Spleen (tissue), 11 donors: ENCODE measurements around the gene MAGI2. TPM values are rescaled to one million over a fixed set of nuclear protein-coding genes. Genes with fewer than 3 reads are reported as not detected.

Source experiments
- DNase-seq: peaks from one replicate; pipeline ENCODE4 v3.0.0-alpha.2; 2020
- H3K27ac ChIP-seq, 8 donors: fragments of 200-600 bp; sonication (generic) in 7 of 8; 1 replicate in 4 of 8; 2 replicates in 4 of 8; pipeline versions ENCODE4 v1.5.0 to v1.8.0; 2016 to 2021; ENCODE audit warnings: inconsistent platforms in 4 of 8, mild to moderate bottlenecking in 4 of 8, moderate library complexity in 1 of 8
- H3K27me3 ChIP-seq, 7 donors: fragments of 200-600 bp; sonication (generic) in 6 of 7; replicated peaks in 1 of 7; 1 replicate in 4 of 7; 2 replicates in 3 of 7; pipeline versions ENCODE4 v1.5.0 to v1.8.0; 2016 to 2021; ENCODE audit warnings: inconsistent platforms in 3 of 7, mild to moderate bottlenecking in 1 of 7
- H3K36me3 ChIP-seq, 6 donors: fragments of 200-600 bp; sonication (generic) in 5 of 6; 1 replicate in 4 of 6; 2 replicates in 2 of 6; pipeline versions ENCODE4 v1.5.0 to v1.8.0; 2016 to 2021; ENCODE audit warnings: inconsistent platforms in 2 of 6
- H3K4me1 ChIP-seq, 6 donors: fragments of 200-600 bp; sonication (generic) in 5 of 6; 1 replicate in 3 of 6; 2 replicates in 3 of 6; pipeline versions ENCODE4 v1.5.0 to v1.8.0; 2016 to 2021; ENCODE audit warnings: inconsistent platforms in 3 of 6
- H3K4me3 ChIP-seq, 8 donors: fragments of 200-600 bp; sonication (generic) in 7 of 8; 1 replicate in 4 of 8; 2 replicates in 4 of 8; pipeline versions ENCODE4 v1.5.0 to v1.8.0; 2016 to 2021; ENCODE audit warnings: inconsistent platforms in 4 of 8, mild to moderate bottlenecking in 4 of 8, moderate library complexity in 2 of 8
- H3K9me3 ChIP-seq, 8 donors: fragments of 200-600 bp; sonication (generic) in 7 of 8; 1 replicate in 4 of 8; 2 replicates in 4 of 8; pipeline versions ENCODE4 v1.5.0 to v1.8.0; 2016 to 2021; ENCODE audit warnings: inconsistent platforms in 4 of 8
- CTCF ChIP-seq, 11 experiments: fragments of 200-600 bp in 7 of 11; fragments of 450-650 bp in 4 of 11; sonication (generic) in 4 of 11; IDR thresholded peaks in 8 of 11; conservative IDR thresholded peaks in 3 of 11; 1 replicate in 7 of 11; 2 replicates in 4 of 11; pipeline versions ENCODE4 v1.4.0 to v1.8.0; 2016 to 2021; ENCODE audit warnings: antibody characterized with exemption in 11 of 11, inconsistent platforms in 4 of 11, mild to moderate bottlenecking in 1 of 11
- POLR2A ChIP-seq, 3 donors: fragments of 450-650 bp; IDR thresholded peaks; one replicate each; pipeline ENCODE4 v1.5.1; 2017; ENCODE audit warnings: antibody characterized with exemption in 3 of 3, mild to moderate bottlenecking in 1 of 3
- POLR2AphosphoS5 ChIP-seq, 3 donors: sonication (generic); formaldehyde crosslinking; IDR thresholded peaks; one replicate each; pipeline ENCODE4 v1.5.1; 2017; ENCODE audit warnings: antibody characterized with exemption in 3 of 3
- WGBS, 5 donors: extraction: QIAGEN DNeasy Blood & Tissue Kit in 3 of 5; methylation state at CpG; one replicate each; pipeline versions ENCODE4 v1.1.5 to v1.1.7; 2013 to 2018; 5-methylcytosine and 5-hydroxymethylcytosine counted together
- intact Hi-C: fragments of 100-400 bp; cut with DNase I; formaldehyde crosslinking; loops from one replicate; pipeline ENCODE4 v1.15.0; 2023; ENCODE audit warnings: low total_unique reads
- polyA plus RNA-seq, 3 donors: library from polyadenylated mRNA; stranded (reverse); fragments of 200-250 nt; gene quantifications; one replicate each; pipeline ENCODE4 v1.2.1, GENCODE V29; 2013
- total RNA-seq, 7 donors: library from RNA; depleted of rRNA in 3 of 7; stranded (reverse); fragments of >200 nt in 3 of 7; fragmentation: NEBNext Ultra II Directional in 4 of 7; extraction: Animal tissue kit (Norgen Biotek cat#: 25700) in 4 of 7; gene quantifications; one replicate each; pipeline versions ENCODE4 v1.1.0 to v1.2.1, GENCODE V29; 2016 to 2021
- donor health status: healthy with polysubstance abuse.
- donor health status: DM: no; HTN: no; CAD: no; lungs with moderate emphysema.
- donor health status: DM: no; HTN: no; CAD: no.
- donor health status: Bipolar disorder and iron deficiency.
- donor health status: healthy.
- donor health status: DM: no; HTN: no; CAD: no.
- donor health status: DM: yes; HTN: yes; CAD: no.

MAGI2 gene
- total and polyA plus RNA-seq, 10 donors: 0.74 to 18.1 (median 11.1) TPM

GRCh38 chr7:78396210-78396609 lies 1057.3 kb downstream of the MAGI2 start:
- TF ChIP-seq CTCF (IDR thresholded peaks at IDR 0.05 in 8 of 11, conservative IDR thresholded peaks at IDR 0.05 in 3 of 11) (no peak), POLR2AphosphoS5 (IDR thresholded peaks at IDR 0.05) (no peak), POLR2A (IDR thresholded peaks at IDR 0.05) (no peak)
- no peaks in the 10 kb centered on the region for H3K27me3 ChIP-seq
- intact Hi-C loops: no loop called here
- no peak overlapping the region for H3K27ac ChIP-seq
- no peaks in the 10 kb centered on the region for H3K36me3 ChIP-seq
- H3K4me3 ChIP-seq: no peak overlapping the region
- no peaks in the 10 kb centered on the region for H3K9me3 ChIP-seq
- no peak for DNase-seq
- 80 to 85% (median 83%) methylated on average over 3 of the region's 3 CpGs for WGBS, 5 donors
- no peaks in the 10 kb centered on the region for H3K4me1 ChIP-seq

- Histone ChIP-seq H3K27ac (no peak overlapping the region), H3K36me3 (no peaks in the 10 kb centered on the region), H3K4me3 (no peak overlapping the region), H3K9me3 (no peaks in the 10 kb centered on the region), H3K27me3 (no peaks in the 10 kb centered on the region), H3K4me1 (no peaks in the 10 kb centered on the region)
- WGBS, 5 donors: 80 to 88% (median 85%) methylated on average over 2 of the region's 2 CpGs
- no peak for DNase-seq
- intact Hi-C loops: no loop called here
- no peak for TF ChIP-seq CTCF (IDR thresholded peaks at IDR 0.05 in 8 of 11, conservative IDR thresholded peaks at IDR 0.05 in 3 of 11)
- TF ChIP-seq POLR2A (IDR thresholded peaks at IDR 0.05): no peak
- TF ChIP-seq POLR2AphosphoS5 (IDR thresholded peaks at IDR 0.05): no peak
Observed at GRCh38 chr7:78395298-78396036, 1058.0 kb downstream of the MAGI2 start.

GRCh38 chr7:78389022-78389421 lies 1064.4 kb downstream of the MAGI2 start:
- no peaks in the 10 kb centered on the region for H3K4me1 ChIP-seq
- no peak overlapping the region for H3K4me3 ChIP-seq
- WGBS, 5 donors: 74 to 80% (median 78%) methylated on average over 4 of the region's 4 CpGs
- intact Hi-C loops: no loop called here
- H3K36me3 ChIP-seq: no peaks in the 10 kb centered on the region
- no peak for DNase-seq
- H3K9me3 ChIP-seq: no peaks in the 10 kb centered on the region
- H3K27me3 ChIP-seq: no peaks in the 10 kb centered on the region
- no peak overlapping the region for H3K27ac ChIP-seq
- TF ChIP-seq POLR2A (IDR thresholded peaks at IDR 0.05): no peak
- no peak for TF ChIP-seq CTCF (IDR thresholded peaks at IDR 0.05 in 8 of 11, conservative IDR thresholded peaks at IDR 0.05 in 3 of 11)
- no peak for TF ChIP-seq POLR2AphosphoS5 (IDR thresholded peaks at IDR 0.05)

GRCh38 chr7:78386520-78386919 lies 1066.9 kb downstream of the MAGI2 start:
- H3K4me1 ChIP-seq: no peaks in the 10 kb centered on the region
- no peaks in the 10 kb centered on the region for H3K27me3 ChIP-seq
- no peaks in the 10 kb centered on the region for H3K9me3 ChIP-seq
- WGBS, 5 donors: 75 to 85% (median 84%) methylated on average over 2 of the region's 2 CpGs
- no peak for DNase-seq
- H3K4me3 ChIP-seq: no peak overlapping the region
- no peaks in the 10 kb centered on the region for H3K36me3 ChIP-seq
- TF ChIP-seq CTCF (IDR thresholded peaks at IDR 0.05 in 8 of 11, conservative IDR thresholded peaks at IDR 0.05 in 3 of 11) (no peak), POLR2A (IDR thresholded peaks at IDR 0.05) (no peak), POLR2AphosphoS5 (IDR thresholded peaks at IDR 0.05) (no peak)
- no peak overlapping the region for H3K27ac ChIP-seq
- intact Hi-C loops: no loop called here
